NCI-H82 (cell line): Measurements from ENCODE around the gene TTBK2.
"Not testable (repeated sequence)": the region's sequence is repeated elsewhere in the genome, so short reads cannot be mapped to it uniquely, and the experiment has no call there.

Experiments
- DNase-seq: peaks from one replicate; lab custom pipeline; 2025; lab: John Stamatoyannopoulos, UW

Gene TTBK2

DNA sequence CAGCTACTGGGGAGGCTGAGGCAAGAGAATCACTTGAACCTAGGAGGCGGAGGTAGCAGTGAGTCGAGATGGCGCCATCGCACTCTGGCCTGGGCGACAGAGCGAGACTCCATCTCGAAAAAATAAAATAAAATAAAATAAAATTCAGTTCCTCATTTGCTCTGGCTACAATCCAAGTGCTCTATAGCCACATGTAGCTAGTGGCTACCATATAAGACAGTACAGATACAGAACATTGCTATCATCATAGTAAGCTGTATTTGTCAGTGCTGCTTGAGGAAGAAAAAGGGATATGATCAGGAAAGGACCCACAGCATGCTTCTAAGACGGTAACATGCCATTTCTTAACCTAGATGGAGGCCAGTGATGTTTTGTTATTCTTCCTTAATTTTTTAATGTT lies 95.0 kb downstream of the TTBK2 start:
- no peak for DNase-seq

DNA sequence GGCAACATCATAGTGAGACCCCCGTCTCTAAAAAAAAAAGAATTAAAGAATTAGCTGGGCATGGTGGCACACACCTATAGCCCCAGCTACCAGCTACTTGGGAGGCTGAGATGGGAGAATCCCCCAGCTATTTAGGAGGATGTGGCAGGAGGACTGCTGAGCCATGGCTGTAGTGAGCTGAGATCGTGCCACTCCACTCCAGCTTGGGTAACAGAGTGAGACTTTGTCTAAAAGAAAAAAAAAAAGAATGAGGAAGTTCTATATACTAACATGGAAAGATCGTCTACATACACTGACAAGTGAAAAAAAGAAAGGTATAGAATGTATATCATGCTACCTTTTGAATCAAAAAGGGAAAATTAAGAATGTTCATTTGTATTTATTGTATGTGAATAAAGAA lies 99.8 kb downstream of the TTBK2 start:
- no peak for DNase-seq

DNA sequence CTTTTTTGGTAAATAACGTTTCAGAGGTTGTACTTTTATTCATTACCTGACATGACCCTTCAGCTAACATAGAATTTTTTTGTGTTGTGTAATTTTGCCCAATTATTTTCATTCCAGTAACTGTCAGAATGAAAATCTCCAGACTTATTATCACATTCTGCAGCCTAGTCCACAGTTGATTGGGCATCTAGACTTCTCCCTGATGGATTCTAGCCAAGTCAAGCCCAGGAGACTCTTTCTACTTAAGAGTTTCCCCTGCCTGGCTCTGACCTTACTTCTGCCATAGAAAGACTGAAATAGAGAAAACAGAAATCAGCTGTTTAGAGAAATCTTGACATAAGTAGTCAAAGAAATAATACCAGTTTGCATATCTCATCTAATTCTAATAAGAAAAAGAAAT lies 100.8 kb downstream of the TTBK2 start:
- no peak for DNase-seq

DNA sequence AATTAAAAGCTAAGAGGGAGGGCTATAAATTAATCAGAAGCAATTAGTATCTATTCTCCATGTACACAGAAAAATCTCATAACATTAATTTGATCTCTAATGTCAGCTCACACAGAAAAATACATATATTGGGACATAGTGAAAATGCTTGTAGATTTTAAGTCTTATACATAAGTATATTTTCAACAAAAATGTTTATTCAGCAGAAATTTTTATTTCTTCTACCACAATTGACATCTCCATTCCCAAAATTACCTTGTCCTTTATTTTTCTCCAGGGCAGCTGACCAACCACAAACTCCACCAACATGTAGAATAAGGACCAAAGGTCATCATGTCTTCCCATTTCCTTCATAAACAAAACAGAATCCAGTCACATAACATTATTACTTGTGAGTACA lies 109.1 kb downstream of the TTBK2 start:
- DNase-seq, result no peak

DNA sequence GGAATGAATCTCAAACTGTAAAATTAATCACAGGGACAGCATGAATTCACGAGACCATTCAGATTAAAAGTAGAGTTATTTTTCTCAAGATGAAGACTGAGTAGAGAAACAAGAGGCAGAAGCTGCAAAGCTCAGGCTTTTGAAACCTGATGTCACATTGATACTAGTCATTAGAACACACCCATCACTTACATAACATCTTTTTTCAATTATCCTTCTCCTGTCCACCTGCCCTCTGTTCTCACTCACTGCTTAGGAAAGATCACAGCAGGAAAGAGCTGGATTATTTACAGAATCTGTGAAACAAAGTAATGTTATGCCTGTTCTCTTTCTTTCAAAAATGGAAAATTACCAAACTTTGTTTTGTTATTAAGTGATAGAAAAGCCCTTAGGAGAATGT lies 111.7 kb downstream of the TTBK2 start:
- DNase-seq, result peak; percentile 28

DNA sequence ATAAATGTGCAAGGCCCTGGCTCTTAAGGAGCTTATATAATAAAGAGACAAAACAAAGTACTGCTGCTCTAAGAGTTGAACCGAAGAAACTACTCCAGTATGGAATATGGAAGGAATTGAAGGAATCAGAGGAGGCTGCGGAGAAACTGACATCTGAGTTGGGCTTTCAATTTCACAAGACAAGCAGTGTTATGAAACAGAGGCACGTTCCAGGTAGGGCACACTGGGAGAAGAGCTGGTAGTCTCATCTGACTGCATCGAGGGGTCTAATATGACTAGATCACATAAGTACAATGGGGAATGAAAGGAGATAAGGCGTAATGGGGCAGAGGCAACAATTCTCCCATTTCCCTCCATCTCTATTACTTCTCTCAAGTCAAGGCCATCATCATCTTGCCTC lies 115.3 kb downstream of the TTBK2 start:
- DNase-seq, result peak; percentile 55

DNA sequence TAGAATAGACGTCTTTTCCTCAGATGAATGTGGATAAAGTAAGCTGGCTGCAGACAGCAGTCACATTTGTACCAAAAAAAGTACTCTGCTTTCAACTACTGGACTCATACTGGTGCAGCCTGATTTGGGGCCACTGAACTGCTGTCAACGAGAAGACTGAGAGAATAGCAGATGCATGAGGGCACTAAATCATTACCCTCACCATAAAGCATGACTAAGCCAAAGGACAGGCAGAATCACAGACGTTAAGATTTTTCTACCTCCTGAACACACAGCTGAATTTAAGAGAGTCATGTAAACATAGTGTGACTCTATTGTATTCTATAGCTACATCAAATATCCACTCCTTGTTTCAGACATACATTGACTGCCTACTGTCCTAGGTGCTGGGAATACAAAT lies 115.8 kb downstream of the TTBK2 start:
- peak; percentile 51 for DNase-seq

DNA sequence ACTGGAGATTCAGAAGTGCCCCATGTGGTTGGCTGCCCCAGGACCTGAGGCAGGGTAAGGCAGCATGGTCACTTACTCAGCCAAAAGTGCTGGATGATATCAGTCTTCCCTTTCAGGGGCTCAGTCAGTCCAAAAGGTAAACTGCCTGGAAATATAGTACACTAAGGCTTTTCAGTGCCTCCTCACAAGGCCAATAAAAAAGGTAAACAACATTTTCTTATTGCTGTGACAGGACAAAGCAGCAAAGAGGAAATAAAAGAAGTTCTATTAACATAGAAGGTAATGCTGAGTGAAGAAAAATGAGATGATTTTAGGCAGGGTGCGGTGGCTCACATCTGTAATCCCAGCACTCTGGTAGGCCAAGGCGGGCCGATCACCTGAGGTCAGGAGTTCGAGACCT lies 117.1 kb downstream of the TTBK2 start:
- DNase-seq, result no peak

DNA sequence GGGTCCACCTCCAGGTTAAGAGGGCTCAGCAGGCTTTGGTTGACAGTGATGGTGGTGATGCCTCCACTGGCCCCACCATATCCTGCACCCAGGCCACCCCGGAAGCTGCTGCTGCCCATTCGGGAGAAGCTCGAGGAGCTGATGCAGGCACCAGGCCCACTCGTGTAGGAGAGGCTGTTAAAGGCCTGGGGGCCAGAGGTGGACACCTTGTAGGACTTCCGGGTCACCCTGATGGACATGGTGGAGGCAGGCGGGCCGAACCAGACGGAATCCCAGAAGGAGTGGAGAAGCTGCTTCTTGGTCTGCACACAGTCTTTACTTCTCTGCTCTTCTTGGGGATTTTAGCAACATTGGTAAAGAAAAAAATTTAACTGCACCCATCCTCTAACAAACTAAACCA lies 118.4 kb downstream of the TTBK2 start:
- DNase-seq, result no peak

DNA sequence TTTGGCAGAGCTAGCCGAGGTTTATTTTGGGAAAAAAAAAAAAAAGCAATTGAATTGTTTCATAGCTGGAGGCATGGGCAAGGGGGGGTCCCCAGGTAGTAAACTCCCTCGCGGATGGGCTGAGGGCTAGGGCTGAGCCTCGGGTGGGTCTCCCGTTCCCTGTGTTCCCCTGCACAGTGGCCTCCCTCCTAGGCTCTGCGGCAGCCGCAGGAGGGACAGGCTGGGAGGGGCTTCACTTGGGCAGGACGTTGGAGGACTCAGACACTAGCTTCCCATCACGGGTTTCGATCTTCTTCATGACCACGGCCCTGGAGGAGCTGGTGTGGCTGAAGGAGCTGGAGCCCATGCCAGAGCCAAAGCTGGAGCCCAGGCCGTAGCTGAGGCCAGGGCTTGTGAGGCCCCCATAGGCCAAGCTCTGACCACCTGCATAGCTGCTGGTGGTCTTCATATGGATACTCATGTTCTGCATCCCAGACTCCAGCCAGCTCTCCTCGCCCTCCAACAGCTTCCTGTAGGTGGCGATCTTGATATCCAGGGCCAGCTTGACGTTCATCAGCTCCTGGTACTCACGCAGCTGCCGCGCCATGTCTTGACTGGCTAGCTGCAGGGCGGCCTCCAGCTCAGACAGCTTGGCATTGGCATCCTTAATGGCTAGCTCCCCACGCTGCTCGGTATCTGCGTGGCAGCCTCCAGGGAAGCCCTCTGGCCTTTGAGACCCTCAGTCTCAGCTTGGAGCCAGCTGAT lies 119.7 kb downstream of the TTBK2 start:
- peak; percentile 12 for DNase-seq

DNA sequence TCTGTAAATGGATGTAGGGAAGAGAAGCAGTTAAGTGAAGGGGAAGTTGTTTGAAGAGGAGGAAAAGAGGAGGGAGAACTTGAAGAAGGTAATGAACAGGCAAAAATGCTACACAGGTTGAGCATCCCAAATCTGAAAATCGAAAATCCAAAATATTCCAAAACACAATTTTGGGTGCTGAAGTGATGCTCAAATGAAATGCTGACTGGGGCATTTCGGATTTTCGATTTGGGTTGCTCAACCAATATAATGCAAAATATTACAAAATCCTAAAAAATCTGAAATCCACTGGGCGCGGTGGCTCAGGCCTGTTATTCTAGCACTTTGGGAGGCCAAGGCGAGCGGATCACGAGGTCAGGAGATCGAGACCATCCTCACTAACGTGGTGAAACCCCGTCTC lies 121.8 kb downstream of the TTBK2 start:
- no peak for DNase-seq

DNA sequence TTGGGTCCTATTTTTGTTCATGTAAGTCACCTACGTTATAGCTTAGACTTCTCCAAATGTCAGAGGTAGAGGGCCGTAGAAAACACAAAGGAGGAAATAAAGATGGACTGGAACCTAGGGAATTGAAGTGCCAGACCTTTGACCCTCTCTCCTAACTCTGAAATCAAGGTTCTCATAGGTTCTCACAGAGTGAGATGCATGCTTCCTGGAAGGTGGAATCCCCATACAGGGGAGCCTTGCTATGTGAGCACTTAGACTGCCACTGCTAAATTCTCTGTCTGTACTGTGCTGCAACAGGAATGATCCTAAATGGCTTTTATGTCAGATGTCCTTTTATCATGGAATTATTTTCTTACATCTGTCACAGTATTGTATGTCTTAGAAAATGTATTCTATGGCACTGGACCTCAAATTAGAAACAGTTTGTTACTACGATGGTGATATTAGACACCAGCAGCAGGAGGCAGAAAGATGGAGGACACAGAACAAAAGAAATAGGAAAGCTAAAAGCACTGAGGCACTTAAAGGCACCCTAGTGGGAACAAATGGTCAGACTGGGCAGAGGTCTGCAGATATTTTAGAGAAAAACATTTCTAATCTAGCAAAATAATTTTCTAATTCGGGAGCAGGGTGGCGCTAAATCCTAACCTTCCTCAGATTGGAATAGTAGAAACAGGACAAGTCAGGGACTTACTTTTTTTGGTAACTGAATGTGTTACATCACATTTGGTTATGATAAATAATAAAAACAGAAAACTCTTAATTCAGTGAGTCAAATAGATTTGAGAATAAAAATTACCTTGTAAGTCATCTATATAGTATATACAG lies 123.4 kb downstream of the TTBK2 start:
- no peak for DNase-seq

DNA sequence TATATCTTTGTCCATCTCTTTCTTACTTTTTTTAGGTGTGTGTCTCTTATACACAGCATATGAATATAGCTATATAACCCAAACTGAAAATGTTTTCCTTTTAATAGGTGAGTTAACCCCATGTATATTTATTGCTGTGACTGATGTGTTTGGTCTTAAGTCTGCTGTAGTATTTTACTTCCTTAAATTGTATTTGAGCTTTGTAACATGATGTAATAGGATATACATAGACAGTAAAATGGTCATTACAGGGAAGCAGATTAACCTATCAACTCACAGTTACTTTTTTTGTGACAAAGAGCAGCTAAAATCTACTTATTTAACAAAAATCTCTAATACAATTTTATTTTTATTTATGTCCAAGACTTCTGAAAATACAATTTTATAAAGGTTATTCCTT lies 131.9 kb downstream of the TTBK2 start:
- DNase-seq, result no peak

DNA sequence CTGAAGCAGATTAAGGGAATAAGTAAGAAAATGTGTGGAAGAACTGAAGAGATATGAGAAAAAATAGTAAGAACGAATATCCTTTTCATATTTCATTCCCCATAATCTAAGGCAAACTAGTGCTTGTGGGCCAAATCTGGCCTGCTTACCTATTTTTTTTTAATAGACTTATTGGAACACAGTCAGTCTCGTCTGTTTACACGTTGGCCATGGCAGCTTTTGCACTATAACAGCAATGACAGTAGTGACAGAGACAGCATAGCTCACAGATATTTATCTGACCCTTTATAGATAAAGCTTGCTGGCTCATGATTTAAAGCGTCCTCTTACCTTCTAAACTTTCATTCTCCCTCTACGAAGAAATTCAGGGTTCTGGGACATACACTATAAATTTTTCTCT lies 133.6 kb downstream of the TTBK2 start:
- DNase-seq, result no peak

DNA sequence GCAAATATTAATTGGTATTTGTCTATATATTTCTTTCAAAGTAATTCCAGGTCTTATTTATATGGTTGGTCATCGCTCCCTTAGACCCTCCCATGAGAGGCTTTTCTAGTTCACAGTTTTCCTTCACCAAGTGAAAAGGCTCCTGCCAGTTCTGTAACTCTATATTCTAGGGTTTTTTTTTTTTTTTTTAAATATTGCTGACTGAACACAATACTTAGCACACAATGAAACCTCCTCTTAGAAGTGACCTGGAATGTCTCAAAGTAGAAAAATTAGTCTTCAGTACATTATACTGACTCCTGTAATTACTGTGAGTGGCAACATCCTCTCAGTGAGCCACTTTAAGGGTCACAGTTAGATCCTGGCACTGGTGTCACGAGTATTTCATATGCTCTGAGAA lies 135.0 kb downstream of the TTBK2 start:
- DNase-seq, result no peak

DNA sequence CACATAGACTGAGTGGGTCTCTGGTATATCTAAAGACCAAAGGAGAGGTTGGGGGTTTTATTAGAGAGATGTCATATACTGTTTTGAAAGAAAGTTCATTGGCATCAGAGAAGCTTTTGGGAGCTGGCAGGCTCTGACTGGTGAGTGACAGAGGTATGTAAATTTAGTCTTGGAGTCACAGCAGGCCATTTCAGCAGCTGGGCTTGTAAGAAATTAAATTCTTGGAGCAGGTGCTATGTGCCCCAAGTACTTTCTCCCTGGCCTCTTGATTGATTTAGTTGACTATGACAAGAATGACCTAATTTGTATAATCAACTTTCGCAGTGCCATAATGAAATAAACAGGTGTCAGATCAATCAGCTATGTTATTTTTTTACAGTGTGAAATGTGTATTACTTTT lies 135.9 kb downstream of the TTBK2 start:
- DNase-seq, result peak; percentile 69

DNA sequence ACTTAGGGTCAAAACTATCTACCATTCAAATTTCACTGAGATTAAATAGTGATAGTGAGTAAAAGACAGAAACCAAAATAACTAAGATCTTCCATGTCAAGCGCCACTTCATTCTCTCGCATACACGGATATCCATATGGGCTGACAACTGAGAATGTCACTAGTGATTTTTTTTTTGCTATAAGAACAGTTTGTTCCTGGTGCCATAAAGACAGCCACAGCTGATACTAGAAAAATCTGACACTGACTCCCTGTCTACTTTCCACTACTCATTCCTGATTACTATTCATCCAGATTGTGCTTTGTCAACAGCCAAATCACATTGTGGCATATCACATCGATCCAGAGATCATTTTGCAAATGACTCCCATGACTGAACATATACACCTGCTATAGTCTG lies 137.9 kb downstream of the TTBK2 start:
- DNase-seq, result no peak

DNA sequence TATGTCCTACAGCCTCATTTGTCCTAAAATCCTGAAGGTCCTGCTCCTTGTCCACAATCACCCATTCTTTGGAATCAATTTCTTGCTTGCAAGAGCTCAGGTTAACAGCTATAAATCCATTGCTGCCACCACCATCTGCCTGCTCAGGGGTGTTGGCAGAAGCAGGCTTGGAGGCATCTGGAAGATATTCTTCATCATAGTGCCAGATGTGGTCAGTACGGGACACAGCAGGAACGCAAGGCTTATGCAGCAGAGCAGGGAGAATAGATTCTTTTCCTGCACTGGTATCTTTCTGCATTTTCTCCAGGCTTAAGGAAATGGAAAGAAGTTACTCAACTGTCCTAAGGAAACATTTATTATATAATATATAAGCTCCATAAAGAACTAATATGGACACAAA lies 145.2 kb downstream of the TTBK2 start:
- DNase-seq, result no peak

DNA sequence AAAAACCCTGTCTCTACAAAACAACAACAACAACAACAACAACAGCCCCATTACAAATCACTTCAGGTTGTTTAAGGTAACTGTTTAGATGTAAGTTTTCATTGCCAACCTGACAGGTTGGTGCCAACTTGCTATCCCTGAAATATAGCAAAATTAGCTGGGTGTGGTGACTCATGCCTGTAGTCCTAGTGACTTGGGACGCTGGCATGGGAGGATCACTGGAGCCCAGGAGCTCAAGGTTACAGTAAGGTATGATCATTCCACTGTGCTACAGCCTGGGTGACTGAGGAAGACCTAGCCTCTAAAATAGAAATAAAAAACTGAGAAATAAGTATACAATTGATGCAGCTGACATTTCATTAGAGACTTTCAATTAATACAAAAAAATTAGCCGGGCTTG lies 147.7 kb downstream of the TTBK2 start:
- DNase-seq, result no peak

DNA sequence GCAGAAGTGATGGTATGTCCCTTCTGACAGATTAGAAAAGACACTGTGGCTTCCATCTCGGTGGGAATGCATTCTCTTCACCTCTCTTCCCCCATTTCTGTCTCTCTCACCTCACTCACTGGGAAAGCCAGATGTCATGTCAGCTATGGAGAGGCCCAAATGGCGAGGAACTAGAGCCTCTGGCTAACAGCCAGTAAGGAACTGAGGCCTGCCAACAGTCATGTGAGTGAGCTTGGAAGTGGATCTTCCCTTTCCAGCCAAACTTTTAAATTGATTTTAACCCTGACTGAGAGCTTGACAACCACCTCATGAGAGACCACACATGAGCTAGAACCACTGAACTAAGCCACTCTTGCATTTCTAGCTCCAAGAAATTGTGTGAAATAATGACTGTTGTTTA lies 148.4 kb downstream of the TTBK2 start:
- no peak for DNase-seq

DNA sequence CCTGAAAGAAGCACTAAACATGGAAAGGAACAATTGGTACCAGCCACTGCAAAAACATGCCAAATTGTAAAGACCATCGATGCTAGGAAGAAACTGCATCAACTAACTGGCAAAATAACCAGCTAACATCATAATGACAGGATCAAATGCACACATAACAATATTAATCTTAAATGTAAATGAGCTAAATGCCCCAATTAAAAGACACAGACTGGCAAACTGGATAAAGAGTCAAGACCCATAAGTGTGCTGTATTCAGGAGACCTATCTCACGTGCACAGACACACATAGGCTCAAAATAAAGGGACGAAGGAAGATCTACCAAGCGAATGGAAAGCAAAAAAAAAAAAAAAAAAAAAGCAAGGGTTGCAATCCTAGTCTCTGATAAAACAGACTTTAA lies 154.5 kb downstream of the TTBK2 start:
- not testable (repeated sequence) for DNase-seq

DNA sequence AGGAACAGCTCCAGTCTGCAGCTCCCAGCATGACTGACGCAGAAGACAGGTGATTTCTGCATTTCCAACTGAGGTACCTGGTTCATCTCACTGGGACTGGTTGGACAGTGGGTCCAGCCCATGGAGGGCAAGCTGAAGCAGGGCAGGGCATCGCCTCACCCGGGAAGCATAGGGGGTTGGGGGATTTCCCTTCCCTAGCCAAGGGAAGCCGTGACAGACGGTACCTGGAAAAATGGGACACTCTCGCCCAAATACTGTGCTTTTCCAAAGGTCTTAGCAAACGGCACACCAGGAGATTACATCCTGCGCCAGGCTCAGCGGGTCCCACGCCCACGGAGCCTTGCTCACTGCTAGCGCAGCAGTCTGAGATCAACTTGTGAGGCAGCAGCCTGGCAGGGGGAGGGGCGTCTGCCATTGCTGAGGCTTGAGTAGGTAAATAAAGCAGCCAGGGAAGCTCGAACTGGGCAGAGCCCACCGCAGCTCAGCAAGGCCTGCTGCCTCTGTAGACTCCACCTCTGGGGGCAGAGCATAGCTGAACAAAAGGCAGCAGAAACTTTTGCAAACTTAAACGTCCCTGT lies 156.3 kb downstream of the TTBK2 start:
- not testable (repeated sequence) for DNase-seq

DNA sequence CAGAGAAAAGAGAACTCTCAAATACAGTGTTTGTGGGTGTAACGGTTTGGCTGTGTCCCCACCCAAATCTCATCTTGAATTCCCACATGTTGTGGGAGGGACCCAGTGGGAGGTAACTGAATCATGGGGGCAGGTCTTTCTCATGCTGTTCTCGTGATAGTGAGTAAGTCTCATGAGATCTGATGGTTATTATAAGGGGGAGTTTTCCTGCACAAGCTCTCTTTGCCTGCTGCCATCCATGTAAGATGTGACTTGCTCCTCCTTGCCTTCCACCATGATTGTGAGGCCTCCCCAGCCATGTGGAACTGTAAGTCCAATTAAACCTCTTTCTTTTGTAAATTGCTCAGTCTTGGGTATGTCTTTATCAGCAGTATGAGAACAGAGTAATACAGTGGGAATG lies 158.8 kb downstream of the TTBK2 start:
- not testable (repeated sequence) for DNase-seq
